NCI-H345 treated with DMSO at 0.1 percent for 48 hours (cell line): ENCODE measurements around the gene PDGFA.

ENCODE experiments used
- DNase-seq: peaks from one replicate; lab custom pipeline; 2025; ENCODE audit not compliant: unreplicated experiment; lab: John Stamatoyannopoulos, UW

PDGFA gene

GRCh38 chr7:537911-538634, 18.4 kb upstream of the PDGFA start:
- no peak for DNase-seq

- no peak for DNase-seq
Observed at GRCh38 chr7:536231-536630, 16.6 kb upstream of the PDGFA start.

GRCh38 chr7:534959-535358, 15.3 kb upstream of the PDGFA start:
- no peak for DNase-seq

- no peak for DNase-seq
Observed at GRCh38 chr7:534075-534474, 14.4 kb upstream of the PDGFA start.

GRCh38 chr7:533266-533665, 13.6 kb upstream of the PDGFA start:
- no peak for DNase-seq

- no peak for DNase-seq
Observed at GRCh38 chr7:532379-533143, 12.9 kb upstream of the PDGFA start.

- DNase-seq: no peak
Observed at GRCh38 chr7:531777-532176, 12.1 kb upstream of the PDGFA start.

- no peak for DNase-seq
Observed at GRCh38 chr7:528451-528850, 8.8 kb upstream of the PDGFA start.

GRCh38 chr7:527723-528122, 8.1 kb upstream of the PDGFA start:
- no peak for DNase-seq

- no peak for DNase-seq
Observed at GRCh38 chr7:526460-527034, 6.9 kb upstream of the PDGFA start.

- DNase-seq: no peak
Observed at GRCh38 chr7:525740-526139, 6.1 kb upstream of the PDGFA start.

GRCh38 chr7:524800-525199, 5.2 kb upstream of the PDGFA start:
- DNase-seq: no peak

GRCh38 chr7:523347-524336, 4.0 kb upstream of the PDGFA start:
- no peak for DNase-seq

GRCh38 chr7:522951-523314, 3.3 kb upstream of the PDGFA start:
- DNase-seq: no peak

GRCh38 chr7:522071-522950, 2.7 kb upstream of the PDGFA start:
- no peak for DNase-seq

GRCh38 chr7:521221-522070, 1.8 kb upstream of the PDGFA start:
- DNase-seq: no peak

GRCh38 chr7:520503-521161, 986 bp upstream of the PDGFA start:
- no peak for DNase-seq

- peak; percentile 51 for DNase-seq
Observed at GRCh38 chr7:518630-519483, 789 bp downstream of the PDGFA start.
